CD4-positive, CD25-positive, alpha-beta regulatory T cell (primary cell): ENCODE results near the gene PCDHA13. TPM values are rescaled to one million over a fixed set of nuclear protein-coding genes. Genes with fewer than 3 reads are reported as not detected.

ENCODE experiments used
- ATAC-seq, 2 donors: fragments of 150-1000 bp; cut with Tn5 transposase; one replicate each; pipeline ENCODE4 v1.10.0; 2021; ENCODE audit warnings: low read depth in 2 of 2, moderate number of reproducible peaks in 2 of 2, moderate library complexity in 1 of 2
- DNase-seq, 3 donors: peaks; one replicate each; pipeline versions ENCODE4 v3.0.0 to v3.0.0-alpha.2; 2012 to 2022; ENCODE audit warnings: mixed read lengths in 1 of 3
- H3K27ac ChIP-seq: one replicate; pipeline ENCODE4 v1.7.0; 2013; ENCODE audit warnings: mild to moderate bottlenecking, low read length; ENCODE audit not compliant: insufficient read depth, poor library complexity, severe bottlenecking
- H3K27me3 ChIP-seq: one replicate; pipeline ENCODE4 v1.7.0; 2013; ENCODE audit warnings: low read length; ENCODE audit not compliant: control insufficient read depth, insufficient read depth
- H3K36me3 ChIP-seq: one replicate; pipeline ENCODE4 v1.7.0; 2013; ENCODE audit warnings: mild to moderate bottlenecking, low read length, moderate library complexity; ENCODE audit not compliant: control insufficient read depth, insufficient read depth
- H3K4me1 ChIP-seq: 2 replicates; pipeline ENCODE4 v1.7.0; 2013; ENCODE audit warnings: mild to moderate bottlenecking, low read length; ENCODE audit not compliant: insufficient read depth, control insufficient read depth, poor library complexity, severe bottlenecking
- H3K4me3 ChIP-seq: one replicate; pipeline ENCODE4 v1.7.0; 2013; ENCODE audit warnings: low read depth, mild to moderate bottlenecking, low read length, moderate library complexity
- H3K9me3 ChIP-seq, 2 experiments: 1 replicate in 1 of 2; 2 replicates in 1 of 2; pipeline ENCODE4 v1.7.0; 2013; ENCODE audit warnings: low read length in 2 of 2, mild to moderate bottlenecking in 1 of 2, moderate library complexity in 1 of 2; ENCODE audit not compliant: control insufficient read depth in 2 of 2
- H3K27ac Mint-ChIP-seq, 3 donors: one replicate each; pipeline ENCODE4 v1.8.0; 2020 to 2022; ENCODE audit warnings: mild to moderate bottlenecking in 3 of 3, mixed read lengths in 3 of 3, moderate library complexity in 2 of 3
- H3K27me3 Mint-ChIP-seq: one replicate; pipeline ENCODE4 v1.8.0; 2022; ENCODE audit warnings: mild to moderate bottlenecking, mixed read lengths
- H3K36me3 Mint-ChIP-seq: one replicate; pipeline ENCODE4 v1.8.0; 2020; ENCODE audit warnings: mixed read lengths
- H3K4me1 Mint-ChIP-seq, 4 donors: one replicate each; pipeline ENCODE4 v1.8.0; 2020 to 2022; ENCODE audit warnings: mixed read lengths in 4 of 4, mild to moderate bottlenecking in 1 of 4
- H3K4me3 Mint-ChIP-seq, 4 donors: one replicate each; pipeline ENCODE4 v1.8.0; 2020 to 2022; ENCODE audit warnings: mild to moderate bottlenecking in 4 of 4, mixed read lengths in 4 of 4, moderate library complexity in 3 of 4
- H3K9me3 Mint-ChIP-seq, 7 donors: one replicate each; pipeline ENCODE4 v1.8.0; 2020 to 2022; ENCODE audit warnings: mixed read lengths in 7 of 7, mild to moderate bottlenecking in 3 of 7, moderate library complexity in 2 of 7
- polyA plus RNA-seq, 4 donors: library from polyadenylated mRNA; unstranded; fragments of 300-500 nt; fragmentation: Illumina TruSeq; gene quantifications; one replicate each; pipeline ENCODE4 v1.2.3, GENCODE V29; 2021
- total RNA-seq: library from RNA; stranded (reverse); gene quantifications from one replicate; pipeline ENCODE4 v1.2.3, GENCODE V29; 2022

Gene PCDHA13
- total and polyA plus RNA-seq, 5 donors from 2014 or later: not detected

DNA sequence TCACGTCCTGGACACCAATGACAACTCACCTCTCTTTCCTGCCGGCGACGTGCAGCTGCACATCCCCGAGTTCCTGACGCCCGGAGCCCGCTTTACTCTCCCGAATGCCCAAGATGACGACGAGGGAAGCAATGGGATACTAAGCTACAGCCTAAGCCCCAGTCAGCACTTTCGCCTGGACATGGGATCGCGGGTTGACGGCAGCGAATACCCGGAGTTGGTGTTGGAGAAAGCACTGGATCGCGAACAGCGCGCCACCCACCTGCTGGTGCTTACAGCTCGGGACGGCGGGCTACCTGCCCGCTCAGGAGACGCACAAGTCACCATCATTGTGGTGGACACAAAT lies 45.3 kb downstream of the PCDHA13 start:
- no peaks in the 10 kb centered on the region for H3K36me3 Mint-ChIP-seq
- H3K9me3 Mint-ChIP-seq: peaks cover 0 to 13% (median 2%) of the 10 kb centered on the region in 7 donors
- peaks cover 35% of the 10 kb centered on the region for H3K27me3 Mint-ChIP-seq
- H3K9me3 ChIP-seq: no peaks in the 10 kb centered on the region
- peaks cover 7% of the 10 kb centered on the region for H3K27me3 ChIP-seq
- no peak overlapping the region for H3K4me3 ChIP-seq
- no peaks in the 10 kb centered on the region for H3K36me3 ChIP-seq
- DNase-seq (no peak), ATAC-seq (no peak)
- H3K27ac Mint-ChIP-seq: no peak overlapping the region
- H3K27ac ChIP-seq: no peak overlapping the region
- H3K4me1 ChIP-seq: no peaks in the 10 kb centered on the region
- peaks cover 0 to 13% (median 0%) of the 10 kb centered on the region in 4 donors for H3K4me1 Mint-ChIP-seq
- H3K4me3 Mint-ChIP-seq: peak overlapping the region in 3 of 4 donors; percentile 38 to 72 (median 39)

Other genes starting within 250 kb of the PCDHA13 start
- not detected for gene CD14, start 248.9 kb upstream of the PCDHA13 start, total RNA-seq
- gene CD14, start 248.9 kb upstream of the PCDHA13 start, polyA plus RNA-seq: 1 to 10 TPM; 1.3 to 2.6 (median 2.1) TPM
- gene TMCO6, start 242.7 kb upstream of the PCDHA13 start, total RNA-seq: 22.6 TPM
- 10 to 100 TPM; 17.0 to 24.1 (median 18.4) TPM for gene TMCO6, start 242.7 kb upstream of the PCDHA13 start, polyA plus RNA-seq
- gene NDUFA2, start 234.5 kb upstream of the PCDHA13 start, total RNA-seq: 42.6 TPM
- 100 to 1,000 TPM; 165 to 208 (median 169) TPM for gene NDUFA2, start 234.5 kb upstream of the PCDHA13 start, polyA plus RNA-seq
- 170 TPM for gene IK, start 234.3 kb upstream of the PCDHA13 start, total RNA-seq
- 100 to 1,000 TPM; 136 to 197 (median 184) TPM for gene IK, start 234.3 kb upstream of the PCDHA13 start, polyA plus RNA-seq
- 47.5 TPM for gene WDR55, start 217.2 kb upstream of the PCDHA13 start, total RNA-seq
- 10 to 100 TPM; 17.6 to 25.3 (median 19.9) TPM for gene WDR55, start 217.2 kb upstream of the PCDHA13 start, polyA plus RNA-seq
- gene DND1, start 208.5 kb upstream of the PCDHA13 start, total RNA-seq: 2.1 TPM
- gene DND1, start 208.5 kb upstream of the PCDHA13 start, polyA plus RNA-seq: not detected
- 56.5 TPM for gene HARS1, start 190.8 kb upstream of the PCDHA13 start, total RNA-seq
- 10 to 100 TPM; 58.0 to 74.4 (median 60.5) TPM for gene HARS1, start 190.8 kb upstream of the PCDHA13 start, polyA plus RNA-seq
- 29.8 TPM for gene HARS2, start 190.7 kb upstream of the PCDHA13 start, total RNA-seq
- 10 to 100 TPM; 20.7 to 24.4 (median 22.2) TPM for gene HARS2, start 190.7 kb upstream of the PCDHA13 start, polyA plus RNA-seq
- 48.5 TPM for gene ZMAT2, start 181.7 kb upstream of the PCDHA13 start, total RNA-seq
- gene ZMAT2, start 181.7 kb upstream of the PCDHA13 start, polyA plus RNA-seq: 10 to 100 TPM; 81.8 to 97.5 (median 90.9) TPM
- not detected for gene PCDHA1, start 96.0 kb upstream of the PCDHA13 start, total RNA-seq
- not detected for gene PCDHA1, start 96.0 kb upstream of the PCDHA13 start, polyA plus RNA-seq
- not detected for gene PCDHA2, start 87.3 kb upstream of the PCDHA13 start, total RNA-seq
- gene PCDHA2, start 87.3 kb upstream of the PCDHA13 start, polyA plus RNA-seq: not detected
- not detected for gene PCDHA3, start 81.1 kb upstream of the PCDHA13 start, total RNA-seq
- not detected for gene PCDHA3, start 81.1 kb upstream of the PCDHA13 start, polyA plus RNA-seq
- not detected for gene PCDHA4, start 75.1 kb upstream of the PCDHA13 start, total RNA-seq
- not detected for gene PCDHA4, start 75.1 kb upstream of the PCDHA13 start, polyA plus RNA-seq
- gene PCDHA5, start 60.5 kb upstream of the PCDHA13 start, total RNA-seq: not detected
- gene PCDHA5, start 60.5 kb upstream of the PCDHA13 start, polyA plus RNA-seq: not detected
- gene PCDHA6, start 54.2 kb upstream of the PCDHA13 start, total RNA-seq: not detected
- gene PCDHA6, start 54.2 kb upstream of the PCDHA13 start, polyA plus RNA-seq: not detected
- not detected for gene PCDHA7, start 47.9 kb upstream of the PCDHA13 start, total RNA-seq
- gene PCDHA7, start 47.9 kb upstream of the PCDHA13 start, polyA plus RNA-seq: not detected
- gene PCDHA8, start 40.9 kb upstream of the PCDHA13 start, total RNA-seq: not detected
- gene PCDHA8, start 40.9 kb upstream of the PCDHA13 start, polyA plus RNA-seq: not detected
- gene PCDHA9, start 33.7 kb upstream of the PCDHA13 start, total RNA-seq: not detected
- not detected for gene PCDHA9, start 33.7 kb upstream of the PCDHA13 start, polyA plus RNA-seq
- gene PCDHA10, start 26.2 kb upstream of the PCDHA13 start, total RNA-seq: not detected
- not detected for gene PCDHA10, start 26.2 kb upstream of the PCDHA13 start, polyA plus RNA-seq
- not detected for gene PCDHA11, start 13.2 kb upstream of the PCDHA13 start, total RNA-seq
- gene PCDHA11, start 13.2 kb upstream of the PCDHA13 start, polyA plus RNA-seq: not detected
- not detected for gene PCDHA12, start 6.8 kb upstream of the PCDHA13 start, total RNA-seq
- not detected for gene PCDHA12, start 6.8 kb upstream of the PCDHA13 start, polyA plus RNA-seq
- gene PCDHAC1, start 44.2 kb downstream of the PCDHA13 start, total RNA-seq: not detected
- gene PCDHAC1, start 44.2 kb downstream of the PCDHA13 start, polyA plus RNA-seq: not detected
- not detected for gene PCDHAC2, start 84.4 kb downstream of the PCDHA13 start, total RNA-seq
- gene PCDHAC2, start 84.4 kb downstream of the PCDHA13 start, polyA plus RNA-seq: not detected
- not detected for gene PCDHB1, start 169.2 kb downstream of the PCDHA13 start, total RNA-seq
- gene PCDHB1, start 169.2 kb downstream of the PCDHA13 start, polyA plus RNA-seq: not detected
- gene PCDHB2, start 212.5 kb downstream of the PCDHA13 start, total RNA-seq: not detected
- not detected for gene PCDHB2, start 212.5 kb downstream of the PCDHA13 start, polyA plus RNA-seq
- gene PCDHB3, start 218.3 kb downstream of the PCDHA13 start, total RNA-seq: not detected
- not detected for gene PCDHB3, start 218.3 kb downstream of the PCDHA13 start, polyA plus RNA-seq
- not detected for gene PCDHB4, start 239.7 kb downstream of the PCDHA13 start, total RNA-seq
- not detected for gene PCDHB4, start 239.7 kb downstream of the PCDHA13 start, polyA plus RNA-seq